Activated B cell treated with CpG ODN at 0.5 μM for 24 hours (primary cell): ENCODE results near the gene POU4F3. TPM values are rescaled to one million over a fixed set of nuclear protein-coding genes. Genes with fewer than 3 reads are reported as not detected.

ENCODE experiments used
- ATAC-seq: fragments of 200-7000 bp; cut with Tn5 transposase; one replicate; pipeline ENCODE4 v1.10.0; 2021; ENCODE audit warnings: low read depth, mild to moderate bottlenecking, moderate library complexity
- CTCF ChIA-PET: fragments of 350-600 bp; sonication (Branson Sonifier 250); formaldehyde crosslinking; loops from one replicate; lab custom pipeline; 2021; ENCODE audit warnings: antibody characterized with exemption; lab: Charles Lee
- POLR2A ChIA-PET: fragments of 350-600 bp; sonication (Branson Sonifier 250); formaldehyde crosslinking; loops from one replicate; lab custom pipeline; 2021; ENCODE audit warnings: antibody characterized with exemption; lab: Charles Lee
- DNase-seq: peaks from one replicate; pipeline ENCODE4 v3.0.0; 2022
- H3K27ac Mint-ChIP-seq: one replicate; pipeline ENCODE4 v1.8.0; 2020; ENCODE audit warnings: mixed read lengths
- H3K27me3 Mint-ChIP-seq: one replicate; pipeline ENCODE4 v1.8.0; 2021; ENCODE audit warnings: mixed read lengths
- H3K36me3 Mint-ChIP-seq: one replicate; pipeline ENCODE4 v1.8.0; 2021; ENCODE audit warnings: low read depth, mixed read lengths
- H3K4me1 Mint-ChIP-seq: one replicate; pipeline ENCODE4 v1.8.0; 2021; ENCODE audit warnings: mixed read lengths
- H3K4me3 Mint-ChIP-seq: one replicate; pipeline ENCODE4 v1.8.0; 2020; ENCODE audit warnings: mild to moderate bottlenecking, mixed read lengths
- H3K9me3 Mint-ChIP-seq: one replicate; pipeline ENCODE4 v1.8.0; 2020; ENCODE audit warnings: mixed read lengths
- CTCF ChIP-seq: fragments of 200-600 bp; IDR thresholded peaks from one replicate; pipeline ENCODE4 v1.8.0; 2022; ENCODE audit warnings: antibody characterized with exemption, mild to moderate bottlenecking
- intact Hi-C: fragments of 100-400 bp; cut with micrococcal nuclease; formaldehyde crosslinking; loops from one replicate; pipeline ENCODE4 v1.15.1; 2024
- total RNA-seq: library from RNA; stranded (reverse); gene quantifications from 2 replicates; pipeline ENCODE4 v1.2.3, GENCODE V29; 2022

Gene POU4F3
- total RNA-seq, 1 donor from 2014 or later, result not detected

GRCh38 chr5:146388386-146388785 is 49.7 kb downstream of the POU4F3 start:
- no peak for TF ChIP-seq CTCF
- ChIA-PET CTCF (no interaction called here), POLR2A (no interaction called here)
- Mint-ChIP-seq H3K4me1 (no peaks in the 10 kb centered on the region), H3K27me3 (no peaks in the 10 kb centered on the region), H3K4me3 (no peak overlapping the region), H3K27ac (no peak overlapping the region), H3K36me3 (no peaks in the 10 kb centered on the region), H3K9me3 (peaks cover 3% of the 10 kb centered on the region)
- intact Hi-C loops, result no loop called here
- no peak for DNase-seq
- no peak for ATAC-seq

DNA sequence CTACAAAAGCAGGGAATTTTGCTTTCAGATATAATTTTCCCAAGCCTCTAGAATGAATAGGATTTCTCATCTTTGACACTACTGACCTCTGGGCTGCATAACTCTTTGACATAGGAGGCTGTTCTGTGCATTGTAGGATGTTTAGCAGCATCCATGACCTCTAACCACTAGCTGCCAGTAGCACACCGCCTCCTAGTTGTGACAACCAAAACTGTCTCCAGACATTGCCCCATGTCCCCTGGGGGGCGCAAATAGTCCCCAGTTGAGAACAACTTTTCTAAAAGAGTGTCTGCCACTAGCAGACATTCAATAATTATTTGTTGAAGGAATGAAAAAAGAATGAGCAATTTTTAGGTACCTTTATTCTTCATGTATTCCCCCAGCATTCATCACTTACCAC is 51.8 kb downstream of the POU4F3 start:
- ChIA-PET POLR2A (no interaction called here), CTCF (no interaction called here)
- Mint-ChIP-seq H3K36me3 (no peaks in the 10 kb centered on the region), H3K9me3 (no peaks in the 10 kb centered on the region), H3K4me3 (no peak overlapping the region), H3K27me3 (no peaks in the 10 kb centered on the region), H3K27ac (no peak overlapping the region), H3K4me1 (no peaks in the 10 kb centered on the region)
- ATAC-seq, result no peak
- no peak for TF ChIP-seq CTCF
- intact Hi-C loops, result no loop called here
- DNase-seq, result no peak

Other genes with a start within 250 kb of the POU4F3 start
- gene PLAC8L1, start 233.3 kb upstream of the POU4F3 start, total RNA-seq, result 0.37 and 0.78 TPM in 2 replicates
- gene LARS1, start 156.2 kb upstream of the POU4F3 start, total RNA-seq, result 172 and 186 TPM in 2 replicates
- 24.4 and 28.5 TPM in 2 replicates for gene RBM27, start 135.2 kb upstream of the POU4F3 start, total RNA-seq
- gene TCERG1, start 108.5 kb downstream of the POU4F3 start, total RNA-seq, result 107 and 114 TPM in 2 replicates
- not detected in 2 replicates for gene GPR151, start 177.4 kb downstream of the POU4F3 start, total RNA-seq